B cell (primary cell): ENCODE results near the gene CHMP6.

ENCODE experiments used
- EZH2 ChIP-seq: IDR thresholded peaks from 2 replicates; pipeline ENCODE4 v1.6.1; 2012; ENCODE audit warnings: borderline replicate concordance, low read depth, mild to moderate bottlenecking, moderate library complexity, low read length; ENCODE audit not compliant: insufficient read depth, poor library complexity, severe bottlenecking
- TF ChIP-seq, protein P1 (sequence below): fragments of 200-600 bp; IDR thresholded peaks from one replicate; pipeline ENCODE4 v1.8.0; 2022; ENCODE audit warnings: antibody characterized with exemption, mild to moderate bottlenecking

DNA sequence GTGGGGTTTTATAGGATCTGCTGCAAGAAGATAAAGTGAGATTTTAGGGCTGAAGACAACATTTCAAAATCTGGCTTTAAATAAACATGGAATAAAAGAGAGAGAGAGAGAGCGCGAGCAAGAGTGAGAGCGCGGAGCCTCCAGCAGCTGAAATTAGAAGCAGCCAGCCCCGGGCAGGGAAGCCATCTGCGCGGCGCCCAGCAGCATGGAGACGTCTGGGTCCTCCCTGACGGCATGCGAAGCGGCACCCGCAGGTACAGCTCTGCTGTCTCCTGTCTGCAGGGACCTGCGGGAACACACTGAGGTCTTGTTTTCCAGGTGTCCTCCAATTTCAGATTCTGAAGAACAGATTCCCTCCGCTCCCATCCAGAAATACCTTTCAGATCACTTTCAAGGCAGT lies 35.4 kb downstream of the CHMP6 start:
- TF ChIP-seq EZH2: no peak
- TF ChIP-seq, protein P1, sequence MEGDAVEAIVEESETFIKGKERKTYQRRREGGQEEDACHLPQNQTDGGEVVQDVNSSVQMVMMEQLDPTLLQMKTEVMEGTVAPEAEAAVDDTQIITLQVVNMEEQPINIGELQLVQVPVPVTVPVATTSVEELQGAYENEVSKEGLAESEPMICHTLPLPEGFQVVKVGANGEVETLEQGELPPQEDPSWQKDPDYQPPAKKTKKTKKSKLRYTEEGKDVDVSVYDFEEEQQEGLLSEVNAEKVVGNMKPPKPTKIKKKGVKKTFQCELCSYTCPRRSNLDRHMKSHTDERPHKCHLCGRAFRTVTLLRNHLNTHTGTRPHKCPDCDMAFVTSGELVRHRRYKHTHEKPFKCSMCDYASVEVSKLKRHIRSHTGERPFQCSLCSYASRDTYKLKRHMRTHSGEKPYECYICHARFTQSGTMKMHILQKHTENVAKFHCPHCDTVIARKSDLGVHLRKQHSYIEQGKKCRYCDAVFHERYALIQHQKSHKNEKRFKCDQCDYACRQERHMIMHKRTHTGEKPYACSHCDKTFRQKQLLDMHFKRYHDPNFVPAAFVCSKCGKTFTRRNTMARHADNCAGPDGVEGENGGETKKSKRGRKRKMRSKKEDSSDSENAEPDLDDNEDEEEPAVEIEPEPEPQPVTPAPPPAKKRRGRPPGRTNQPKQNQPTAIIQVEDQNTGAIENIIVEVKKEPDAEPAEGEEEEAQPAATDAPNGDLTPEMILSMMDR: no peak
